H9 (cell line): ENCODE data around the gene C9orf152. TPM values are rescaled to one million over a fixed set of nuclear protein-coding genes. Genes with fewer than 3 reads are reported as not detected.

Experiments used
- DNase-seq: peaks from one replicate; pipeline ENCODE4 v3.0.0-alpha.2; 2017
- H2AFZ ChIP-seq: one replicate; pipeline ENCODE4 v1.6.1; 2013; ENCODE audit warnings: mild to moderate bottlenecking, low read length, control low read depth, moderate library complexity
- H2AK5ac ChIP-seq: 2 replicates; pipeline ENCODE4 v1.6.1; 2013; ENCODE audit warnings: low read length, control low read depth, mixed read lengths; ENCODE audit not compliant: insufficient read length
- H2BK120ac ChIP-seq: one replicate; pipeline ENCODE4 v1.6.1; 2013; ENCODE audit warnings: low read depth, mild to moderate bottlenecking, low read length, control low read depth, inconsistent platforms; ENCODE audit not compliant: poor library complexity, severe bottlenecking
- H2BK12ac ChIP-seq: 2 replicates; pipeline ENCODE4 v1.6.1; 2013; ENCODE audit warnings: low read length, control low read depth, mixed read lengths, low read depth; ENCODE audit not compliant: insufficient read length
- H2BK15ac ChIP-seq: 2 replicates; pipeline ENCODE4 v1.6.1; 2013; ENCODE audit warnings: low read depth, low read length, control low read depth
- H2BK20ac ChIP-seq: one replicate; pipeline ENCODE4 v1.6.1; 2013; ENCODE audit warnings: low read depth, mild to moderate bottlenecking, low read length, control low read depth, inconsistent platforms; ENCODE audit not compliant: poor library complexity, severe bottlenecking
- H2BK5ac ChIP-seq: 2 replicates; pipeline ENCODE4 v1.6.1; 2013; ENCODE audit warnings: low read length, control low read depth, mixed read lengths; ENCODE audit not compliant: insufficient read length
- H3K14ac ChIP-seq: 2 replicates; pipeline ENCODE4 v1.6.1; 2013; ENCODE audit warnings: low read length, control low read depth; ENCODE audit not compliant: insufficient read depth
- H3K18ac ChIP-seq: 2 replicates; pipeline ENCODE4 v1.6.1; 2013; ENCODE audit warnings: low read depth, mild to moderate bottlenecking, mixed read lengths, low read length, control low read depth; ENCODE audit not compliant: insufficient read length
- H3K23ac ChIP-seq: 2 replicates; pipeline ENCODE4 v1.6.1; 2013; ENCODE audit warnings: low read length, control low read depth, mixed read lengths, low read depth; ENCODE audit not compliant: insufficient read length
- H3K23me2 ChIP-seq: 2 replicates; pipeline ENCODE4 v1.6.1; 2013; ENCODE audit warnings: low read depth, mild to moderate bottlenecking, mixed read lengths, low read length, control low read depth; ENCODE audit not compliant: insufficient read length, poor library complexity, severe bottlenecking
- H3K27ac ChIP-seq: 2 replicates; pipeline ENCODE4 v1.5.1; 2013; ENCODE audit warnings: low read length, control low read depth, mixed read lengths, low read depth; ENCODE audit not compliant: insufficient read length
- H3K27me3 ChIP-seq: 2 replicates; pipeline ENCODE4 v1.6.1; 2013; ENCODE audit warnings: low read length, control low read depth, inconsistent platforms; ENCODE audit not compliant: insufficient read depth
- H3K4ac ChIP-seq: 2 replicates; pipeline ENCODE4 v1.6.1; 2013; ENCODE audit warnings: low read depth, mild to moderate bottlenecking, control low read depth, inconsistent platforms, low read length, moderate library complexity
- H3K4me1 ChIP-seq: 2 replicates; pipeline ENCODE4 v1.6.1; 2013; ENCODE audit warnings: low read length, control low read depth, inconsistent platforms; ENCODE audit not compliant: insufficient read depth
- H3K4me2 ChIP-seq: 2 replicates; pipeline ENCODE4 v1.6.1; 2013; ENCODE audit warnings: low read length, control low read depth, mixed read lengths; ENCODE audit not compliant: insufficient read length, insufficient read depth
- H3K56ac ChIP-seq: 2 replicates; pipeline ENCODE4 v1.6.1; 2013; ENCODE audit warnings: low read depth, mild to moderate bottlenecking, mixed read lengths, low read length, control low read depth; ENCODE audit not compliant: insufficient read length
- H3K79me1 ChIP-seq: 2 replicates; pipeline ENCODE4 v1.6.1; 2013; ENCODE audit warnings: low read depth, mild to moderate bottlenecking, moderate library complexity, low read length, control low read depth, inconsistent platforms; ENCODE audit not compliant: insufficient read depth, poor library complexity, severe bottlenecking
- H3K79me2 ChIP-seq: 2 replicates; pipeline ENCODE4 v1.6.1; 2013; ENCODE audit warnings: low read length, control low read depth, inconsistent platforms; ENCODE audit not compliant: insufficient read depth
- H3K9ac ChIP-seq: 2 replicates; pipeline ENCODE4 v1.6.1; 2013; ENCODE audit warnings: low read length, control low read depth, mixed read lengths; ENCODE audit not compliant: insufficient read length; ENCODE audit errors: extremely low read depth
- H3K9me3 ChIP-seq: one replicate; pipeline ENCODE4 v1.6.1; 2013; ENCODE audit warnings: low read depth, low read length, inconsistent platforms; ENCODE audit not compliant: control insufficient read depth
- H3T11ph ChIP-seq: one replicate; pipeline ENCODE4 v1.6.1; 2013; ENCODE audit warnings: mild to moderate bottlenecking, low read length, control low read depth, inconsistent platforms
- H4K20me1 ChIP-seq: one replicate; pipeline ENCODE4 v1.6.1; 2013; ENCODE audit not compliant: control insufficient read depth, insufficient read length, insufficient read depth
- H4K5ac ChIP-seq: 2 replicates; pipeline ENCODE4 v1.6.1; 2013; ENCODE audit warnings: low read depth, mild to moderate bottlenecking, mixed read lengths, low read length, control low read depth; ENCODE audit not compliant: insufficient read length
- H4K8ac ChIP-seq: replicated peaks from 2 replicates; pipeline ENCODE4 v1.6.1; 2013; ENCODE audit warnings: low read length, control low read depth, mixed read lengths, low read depth; ENCODE audit not compliant: insufficient read length
- H4K91ac ChIP-seq: 2 replicates; pipeline ENCODE4 v1.6.1; 2013; ENCODE audit warnings: low read depth, mild to moderate bottlenecking, moderate library complexity, mixed read lengths, low read length, control low read depth; ENCODE audit not compliant: insufficient read length
- H3K27ac Mint-ChIP-seq, 3 experiments: 2 replicates in 2 of 3; 3 replicates in 1 of 3; pipeline ENCODE4 v1.8.0; 2020 to 2021; ENCODE audit warnings: mixed read lengths in 3 of 3, mild to moderate bottlenecking in 1 of 3, moderate library complexity in 1 of 3
- H3K27me3 Mint-ChIP-seq: 2 replicates; pipeline ENCODE4 v1.8.0; 2021; ENCODE audit warnings: low read depth, mild to moderate bottlenecking, moderate library complexity, mixed read lengths
- H3K36me3 Mint-ChIP-seq, 3 experiments: 2 replicates in 2 of 3; 3 replicates in 1 of 3; pipeline ENCODE4 v1.8.0; 2020 to 2021; ENCODE audit warnings: low read depth in 3 of 3, mixed read lengths in 3 of 3; ENCODE audit not compliant: insufficient read depth in 1 of 3
- H3K4me1 Mint-ChIP-seq, 2 experiments: 2 replicates each; pipeline ENCODE4 v1.8.0; 2020; ENCODE audit warnings: mixed read lengths in 2 of 2
- H3K4me3 Mint-ChIP-seq, 2 experiments: 2 replicates in 1 of 2; 3 replicates in 1 of 2; pipeline ENCODE4 v1.8.0; 2020 to 2021; ENCODE audit warnings: mild to moderate bottlenecking in 2 of 2, mixed read lengths in 2 of 2, moderate library complexity in 1 of 2
- H3K9me3 Mint-ChIP-seq, 2 experiments: 2 replicates in 1 of 2; 3 replicates in 1 of 2; pipeline ENCODE4 v1.8.0; 2020; ENCODE audit warnings: mild to moderate bottlenecking in 2 of 2, mixed read lengths in 2 of 2, moderate library complexity in 1 of 2
- WGBS: extraction: QIAGEN DNeasy Blood & Tissue Kit; methylation state at CpG from one replicate; pipeline ENCODE4 v1.1.7; 2013; ENCODE audit warnings: missing lambda C conversion rate, low lambda C conversion rate, mixed read lengths; ENCODE audit not compliant: insufficient read length; ENCODE audit errors: extremely low coverage; 5-methylcytosine and 5-hydroxymethylcytosine counted together
- total RNA-seq: library from RNA; stranded (reverse); gene quantifications from 2 replicates; pipeline ENCODE4 v1.2.1, GENCODE V29; 2021
- TF ChIP-seq, protein P1 (sequence below): fragments of 200-600 bp; sonication (generic); conservative IDR thresholded peaks from 3 replicates; pipeline ENCODE4 v1.8.0; 2021; ENCODE audit warnings: antibody characterized with exemption, mild to moderate bottlenecking

The C9orf152 gene
- total RNA-seq, 1 experiment from 2014 or later: not detected

DNA sequence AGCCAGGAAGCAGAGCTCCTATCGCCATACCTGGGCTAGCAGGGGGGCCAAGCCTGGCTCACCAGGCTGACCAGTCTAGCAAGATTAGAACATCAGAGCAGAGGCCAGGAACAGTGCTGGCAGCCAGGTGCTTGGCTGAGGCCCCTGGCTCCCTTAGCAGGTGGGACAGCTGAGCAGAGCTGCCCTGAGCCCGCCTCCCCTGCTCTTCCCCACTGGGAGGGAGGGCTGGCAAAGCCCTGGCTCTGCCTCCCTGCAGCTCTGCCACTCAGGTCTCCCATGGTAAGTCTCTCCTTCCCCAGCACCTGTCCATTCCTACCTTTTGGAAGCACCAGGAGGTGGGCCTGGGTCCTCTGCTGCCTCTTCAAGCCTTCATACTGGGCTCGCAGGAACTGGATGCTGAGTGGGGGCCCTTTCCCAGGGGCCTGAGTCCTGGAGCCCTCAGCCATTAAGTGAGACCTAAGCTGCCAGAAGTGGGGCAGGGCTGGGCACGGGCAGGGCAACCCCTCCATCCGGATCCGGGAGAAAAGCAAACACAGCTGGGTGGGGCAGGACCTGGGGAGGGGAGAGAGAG lies 803 bp downstream of the C9orf152 start:
- Histone ChIP-seq H3K27ac (no peak overlapping the region), H3K79me1 (no peaks in the 10 kb centered on the region), H4K20me1 (no peaks in the 10 kb centered on the region), H3K18ac (no peak overlapping the region), H3K4me2 (no peak overlapping the region), H2BK12ac (no peak overlapping the region), H4K5ac (no peak overlapping the region), H2BK20ac (no peak overlapping the region), H2BK120ac (no peak overlapping the region), H3K14ac (no peak overlapping the region; the same call in 1 of the 2 replicates), H4K8ac (no peak overlapping the region), H2AK5ac (no peak overlapping the region), H4K91ac (no peak overlapping the region), H2BK15ac (no peak overlapping the region), H3T11ph (no peak overlapping the region), H3K23me2 (no peaks in the 10 kb centered on the region), H3K4ac (no peak overlapping the region), H3K23ac (no peak overlapping the region), H3K56ac (no peak overlapping the region), H2AFZ (no peak overlapping the region), H3K9me3 (no peaks in the 10 kb centered on the region), H3K9ac (no peak overlapping the region), H3K27me3 (no peaks in the 10 kb centered on the region), H3K79me2 (no peaks in the 10 kb centered on the region), H2BK5ac (no peak overlapping the region), H3K4me1 (no peaks in the 10 kb centered on the region)
- TF ChIP-seq, protein P1, sequence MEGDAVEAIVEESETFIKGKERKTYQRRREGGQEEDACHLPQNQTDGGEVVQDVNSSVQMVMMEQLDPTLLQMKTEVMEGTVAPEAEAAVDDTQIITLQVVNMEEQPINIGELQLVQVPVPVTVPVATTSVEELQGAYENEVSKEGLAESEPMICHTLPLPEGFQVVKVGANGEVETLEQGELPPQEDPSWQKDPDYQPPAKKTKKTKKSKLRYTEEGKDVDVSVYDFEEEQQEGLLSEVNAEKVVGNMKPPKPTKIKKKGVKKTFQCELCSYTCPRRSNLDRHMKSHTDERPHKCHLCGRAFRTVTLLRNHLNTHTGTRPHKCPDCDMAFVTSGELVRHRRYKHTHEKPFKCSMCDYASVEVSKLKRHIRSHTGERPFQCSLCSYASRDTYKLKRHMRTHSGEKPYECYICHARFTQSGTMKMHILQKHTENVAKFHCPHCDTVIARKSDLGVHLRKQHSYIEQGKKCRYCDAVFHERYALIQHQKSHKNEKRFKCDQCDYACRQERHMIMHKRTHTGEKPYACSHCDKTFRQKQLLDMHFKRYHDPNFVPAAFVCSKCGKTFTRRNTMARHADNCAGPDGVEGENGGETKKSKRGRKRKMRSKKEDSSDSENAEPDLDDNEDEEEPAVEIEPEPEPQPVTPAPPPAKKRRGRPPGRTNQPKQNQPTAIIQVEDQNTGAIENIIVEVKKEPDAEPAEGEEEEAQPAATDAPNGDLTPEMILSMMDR: no peak
- H3K4me3 Mint-ChIP-seq: no peak overlapping the region
- peaks cover 0 to 2% of the 10 kb centered on the region in 2 experiments; a peak in 1 of 4 replicates for H3K4me1 Mint-ChIP-seq
- peaks cover 5% of the 10 kb centered on the region for H3K27me3 Mint-ChIP-seq
- H3K27ac Mint-ChIP-seq: no peak overlapping the region
- peaks cover 0 to 6% (median 2%) of the 10 kb centered on the region in 3 experiments; a peak in 2 of 7 replicates for H3K36me3 Mint-ChIP-seq
- DNase-seq: no peak
- H3K9me3 Mint-ChIP-seq: peaks cover 3 to 6% of the 10 kb centered on the region in 2 experiments; a peak in 4 of 5 replicates
- no CpG with 5 or more reads among the region's 6 CpGs for WGBS
